Nephron (organoid): ENCODE results near the gene GPR173.
A peak's percentile ranks its signal among the peaks of the same experiment; 100 is the strongest.

ENCODE experiments used
- H3K27ac Mint-ChIP-seq, 3 experiments: 2 replicates each; pipeline ENCODE4 v1.8.0; 2020; ENCODE audit warnings: mixed read lengths in 3 of 3, mild to moderate bottlenecking in 2 of 3, moderate library complexity in 1 of 3
- H3K27me3 Mint-ChIP-seq: 2 replicates; pipeline ENCODE4 v1.8.0; 2021; ENCODE audit warnings: low read depth, mild to moderate bottlenecking, moderate library complexity, mixed read lengths
- H3K36me3 Mint-ChIP-seq: 2 replicates; pipeline ENCODE4 v1.8.0; 2020; ENCODE audit warnings: low read depth, mixed read lengths
- H3K4me1 Mint-ChIP-seq: 2 replicates; pipeline ENCODE4 v1.8.0; 2020; ENCODE audit warnings: mixed read lengths
- H3K4me3 Mint-ChIP-seq, 3 experiments: 2 replicates each; pipeline ENCODE4 v1.8.0; 2020; ENCODE audit warnings: mild to moderate bottlenecking in 3 of 3, mixed read lengths in 3 of 3, moderate library complexity in 2 of 3
- H3K9me3 Mint-ChIP-seq: 2 replicates; pipeline ENCODE4 v1.8.0; 2020; ENCODE audit warnings: mixed read lengths
- CTCF ChIP-seq, 3 experiments: fragments of 200-600 bp; sonication (generic); IDR thresholded peaks; one replicate each; pipeline ENCODE4 v1.5.0; 2021; ENCODE audit warnings: antibody characterized with exemption in 3 of 3; ENCODE audit not compliant: unreplicated experiment in 3 of 3

The GPR173 gene

GRCh38 chrX:53004811-53005210 is 43.8 kb upstream of the GPR173 start:
- TF ChIP-seq CTCF (IDR thresholded peaks at IDR 0.05; ENCODE audit: unreplicated experiment in 3 of 3): no peak
- H3K9me3 Mint-ChIP-seq: peaks cover 20% of the 10 kb centered on the region
- no peaks in the 10 kb centered on the region for H3K27me3 Mint-ChIP-seq
- H3K4me3 Mint-ChIP-seq: no peak overlapping the region
- peaks cover 13% of the 10 kb centered on the region for H3K4me1 Mint-ChIP-seq
- peak overlapping the region; percentile 35 to 90 (median 78) for H3K27ac Mint-ChIP-seq
- no peaks in the 10 kb centered on the region for H3K36me3 Mint-ChIP-seq

GRCh38 chrX:53005327-53005726 is 43.3 kb upstream of the GPR173 start:
- Mint-ChIP-seq H3K27me3 (no peaks in the 10 kb centered on the region), H3K4me3 (no peak overlapping the region), H3K36me3 (no peaks in the 10 kb centered on the region), H3K4me1 (peaks cover 13% of the 10 kb centered on the region), H3K27ac (peak overlapping the region; percentile 35 to 90 (median 78)), H3K9me3 (peaks cover 22% of the 10 kb centered on the region)
- no peak for TF ChIP-seq CTCF (IDR thresholded peaks at IDR 0.05; ENCODE audit: unreplicated experiment in 3 of 3)

GRCh38 chrX:53009032-53009431 is 39.6 kb upstream of the GPR173 start:
- TF ChIP-seq CTCF (IDR thresholded peaks at IDR 0.05; ENCODE audit: unreplicated experiment in 3 of 3): no peak
- Mint-ChIP-seq H3K4me3 (no peak overlapping the region), H3K27me3 (no peaks in the 10 kb centered on the region), H3K27ac (no peak overlapping the region), H3K36me3 (no peaks in the 10 kb centered on the region), H3K4me1 (peaks cover 12% of the 10 kb centered on the region), H3K9me3 (peaks cover 24% of the 10 kb centered on the region)

GRCh38 chrX:53013291-53013690 is 35.3 kb upstream of the GPR173 start:
- Mint-ChIP-seq H3K9me3 (peaks cover 21% of the 10 kb centered on the region), H3K27ac (no peak overlapping the region), H3K4me1 (no peaks in the 10 kb centered on the region), H3K4me3 (no peak overlapping the region), H3K27me3 (peaks cover 5% of the 10 kb centered on the region), H3K36me3 (no peaks in the 10 kb centered on the region)
- TF ChIP-seq CTCF (IDR thresholded peaks at IDR 0.05; ENCODE audit: unreplicated experiment in 3 of 3): no peak

- no peaks in the 10 kb centered on the region for H3K4me1 Mint-ChIP-seq
- peaks cover 10% of the 10 kb centered on the region for H3K9me3 Mint-ChIP-seq
- no peaks in the 10 kb centered on the region for H3K36me3 Mint-ChIP-seq
- H3K27ac Mint-ChIP-seq: no peak overlapping the region
- no peak overlapping the region for H3K4me3 Mint-ChIP-seq
- TF ChIP-seq CTCF (IDR thresholded peaks at IDR 0.05; ENCODE audit: unreplicated experiment in 3 of 3): no peak
- H3K27me3 Mint-ChIP-seq: peaks cover 5% of the 10 kb centered on the region
These were observed 30.0 kb upstream of the GPR173 start for GRCh38 chrX:53018627-53019026.

- Mint-ChIP-seq H3K36me3 (no peaks in the 10 kb centered on the region), H3K4me3 (no peak overlapping the region), H3K9me3 (peaks cover 9% of the 10 kb centered on the region), H3K4me1 (no peaks in the 10 kb centered on the region), H3K27me3 (no peaks in the 10 kb centered on the region), H3K27ac (no peak overlapping the region)
- no peak for TF ChIP-seq CTCF (IDR thresholded peaks at IDR 0.05; ENCODE audit: unreplicated experiment in 3 of 3)
These were observed 26.2 kb upstream of the GPR173 start for GRCh38 chrX:53022381-53022780.
